ENCODE measurements around the gene CLEC14A.

Gene CLEC14A

DNA sequence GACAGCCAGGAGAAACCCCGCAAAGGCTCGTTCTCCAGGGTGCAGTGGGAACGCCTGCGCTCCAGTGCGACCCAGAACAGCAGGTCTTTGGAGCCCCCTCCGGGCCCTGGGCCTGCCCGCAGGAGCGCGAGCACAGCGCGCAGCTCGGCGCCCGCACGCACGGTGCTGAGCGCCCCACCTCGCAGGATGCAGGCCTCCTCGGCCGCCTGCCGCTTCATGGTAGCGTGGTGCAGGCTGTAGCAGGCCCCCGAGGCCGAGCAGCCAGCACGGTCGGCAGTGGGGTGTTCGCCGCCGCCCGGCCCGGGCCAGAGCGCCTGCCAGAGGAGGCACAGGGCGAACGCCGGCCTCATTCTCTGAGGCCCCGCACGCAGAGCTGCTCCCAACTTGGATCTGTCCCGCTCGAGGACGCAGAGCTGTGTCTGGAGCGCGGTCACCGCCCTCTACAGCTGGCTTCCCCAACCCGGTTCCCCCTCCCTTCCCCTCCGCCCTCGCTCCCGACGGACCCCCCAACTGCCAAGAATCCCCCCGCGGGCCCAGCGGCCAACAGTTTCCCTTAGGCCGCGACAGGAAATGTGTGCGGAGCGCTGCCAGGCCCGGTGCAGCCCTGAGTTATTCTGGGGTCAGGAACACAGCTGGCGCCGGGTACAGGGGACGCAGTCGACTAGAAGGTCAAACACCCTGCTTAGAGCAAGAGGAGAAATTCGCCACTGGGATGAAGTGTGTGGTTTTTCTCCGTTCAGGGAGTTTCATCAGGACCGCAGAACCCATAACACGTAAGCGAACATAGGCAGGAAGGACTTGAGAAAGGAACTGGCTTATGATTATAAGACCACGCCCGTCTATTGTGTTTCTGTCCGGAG lies at the start of gene CLEC14A:
Gene CLEC14A, minus strand, starts transcription at position 421 of the 860 bp plus-strand sequence. Its CDS starts 71 bp downstream, at position 350.
- DNase-seq, result no peak

DNA sequence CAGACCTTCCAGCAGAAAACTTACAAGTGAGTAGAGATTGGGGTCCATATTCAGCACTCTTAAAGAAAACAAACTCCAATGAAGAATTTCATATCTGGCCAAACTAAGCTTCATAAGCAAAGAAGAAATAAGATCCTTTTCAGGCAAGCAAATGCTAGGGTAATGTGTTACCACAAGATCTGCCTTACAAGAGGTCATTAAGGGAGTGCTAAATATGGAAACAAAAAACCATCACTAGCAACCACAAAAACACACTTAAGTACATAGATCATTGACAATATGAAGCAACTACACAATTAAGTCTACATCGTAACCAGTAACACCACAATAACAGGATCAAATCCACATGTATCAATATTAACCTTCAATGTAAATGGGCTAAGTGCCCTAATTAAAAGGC lies 47.1 kb upstream of the CLEC14A start:
- DNase-seq, result no peak

DNA sequence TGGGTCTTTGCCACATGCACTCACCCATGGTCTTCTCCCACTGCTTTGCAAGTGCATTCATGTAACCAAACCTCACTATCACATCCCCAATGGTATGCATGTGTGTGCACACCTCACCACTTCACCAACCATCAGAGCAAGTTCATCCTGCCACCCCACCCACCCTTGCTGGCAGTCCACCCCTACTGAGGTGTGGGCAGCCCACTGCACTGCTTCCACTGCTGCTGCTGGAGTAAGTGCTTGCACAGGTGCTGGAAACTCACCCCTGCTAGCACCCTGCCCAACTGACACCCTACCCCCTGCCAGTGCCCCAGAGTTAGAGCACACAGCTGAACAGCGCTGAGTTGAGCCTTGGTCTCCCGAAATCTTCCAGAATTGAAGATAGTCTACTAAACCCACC lies 46.1 kb upstream of the CLEC14A start:
- DNase-seq, result no peak

GRCh38 chr14:38297681-38298080 lies 41.8 kb upstream of the CLEC14A start:
- no peak for DNase-seq

DNA sequence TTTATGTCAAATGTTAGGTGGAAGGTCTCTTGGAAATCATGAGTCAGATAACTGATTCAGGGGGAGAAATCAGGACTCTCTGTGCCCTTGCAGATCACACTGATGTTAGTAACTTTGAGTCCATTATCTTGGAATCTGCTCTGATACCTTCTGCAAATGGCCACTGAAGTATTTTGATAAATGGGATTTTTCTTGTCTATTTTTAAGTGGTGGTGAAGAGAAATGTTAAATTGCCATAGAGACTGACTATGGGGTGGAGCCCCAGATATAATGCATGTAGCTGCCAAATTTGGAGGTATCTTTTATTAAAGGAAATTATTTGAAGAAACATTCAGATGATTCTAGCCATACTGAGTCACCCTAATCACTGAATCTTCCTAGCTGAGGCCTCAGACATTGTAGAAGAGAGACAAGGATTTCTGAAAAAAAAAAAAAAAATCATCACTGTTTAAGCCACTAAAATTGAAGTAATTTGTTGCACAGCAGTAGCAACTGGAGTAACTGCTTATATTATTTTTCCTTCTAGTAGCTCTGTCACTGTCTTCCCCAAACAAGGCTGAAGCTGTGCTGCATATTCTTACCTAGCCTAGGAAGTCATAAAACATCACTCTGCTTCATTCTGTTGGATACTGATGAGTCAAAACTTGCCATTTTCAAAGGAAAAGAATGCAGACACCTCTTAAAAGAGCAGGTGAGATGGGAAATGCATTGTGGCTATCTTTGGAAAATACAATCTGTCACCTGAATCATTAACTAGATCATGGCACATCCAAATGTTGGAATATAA lies 36.0 kb upstream of the CLEC14A start:
- DNase-seq, result no peak

GRCh38 chr14:38290601-38291188 lies 34.8 kb upstream of the CLEC14A start:
- DNase-seq, result no peak

- DNase-seq, result no peak
Measured at GRCh38 chr14:38286452-38286851, 30.6 kb upstream of the CLEC14A start.

DNA sequence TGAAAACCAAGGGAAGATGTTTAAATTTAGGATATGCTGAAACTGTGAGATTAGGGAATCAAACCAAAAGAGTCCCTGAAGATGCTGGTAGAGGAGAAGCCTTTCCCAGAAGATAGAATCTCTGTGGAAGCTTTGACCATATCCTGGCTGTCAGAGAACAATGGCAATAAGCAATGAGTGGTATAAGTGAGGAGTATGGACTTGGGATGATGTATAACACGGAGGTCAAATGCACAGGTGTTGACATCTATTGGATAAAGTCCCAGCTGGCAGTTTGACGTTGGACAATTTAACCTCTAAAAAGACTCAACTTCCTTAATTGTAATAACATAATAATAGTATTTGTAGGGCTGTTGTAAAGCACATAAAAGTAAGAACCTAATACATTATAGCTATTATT lies 30.1 kb upstream of the CLEC14A start:
- no peak for DNase-seq

DNA sequence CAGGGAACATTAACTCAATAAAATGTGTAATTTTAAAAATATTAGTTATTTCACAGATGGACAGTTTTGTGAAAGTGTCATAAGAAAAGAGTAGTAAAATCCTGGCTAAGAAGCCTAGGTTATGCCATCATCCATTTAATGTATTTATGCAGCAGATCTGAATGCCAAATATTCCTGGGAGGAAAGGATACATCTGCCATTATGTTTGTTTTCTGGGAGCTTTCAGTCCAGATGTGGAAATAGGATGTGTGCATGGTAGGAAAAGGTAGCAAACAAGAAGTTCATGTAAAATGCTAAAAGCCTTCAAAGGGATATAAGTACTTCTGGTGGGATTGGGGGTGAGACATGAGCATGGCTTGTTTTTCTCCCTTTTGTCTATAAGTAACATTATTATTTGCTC lies 27.0 kb upstream of the CLEC14A start:
- DNase-seq, result no peak

- no peak for DNase-seq
Measured at GRCh38 chr14:38280081-38280480, 24.2 kb upstream of the CLEC14A start.

- no peak for DNase-seq
Measured at GRCh38 chr14:38279572-38279971, 23.7 kb upstream of the CLEC14A start.

DNA sequence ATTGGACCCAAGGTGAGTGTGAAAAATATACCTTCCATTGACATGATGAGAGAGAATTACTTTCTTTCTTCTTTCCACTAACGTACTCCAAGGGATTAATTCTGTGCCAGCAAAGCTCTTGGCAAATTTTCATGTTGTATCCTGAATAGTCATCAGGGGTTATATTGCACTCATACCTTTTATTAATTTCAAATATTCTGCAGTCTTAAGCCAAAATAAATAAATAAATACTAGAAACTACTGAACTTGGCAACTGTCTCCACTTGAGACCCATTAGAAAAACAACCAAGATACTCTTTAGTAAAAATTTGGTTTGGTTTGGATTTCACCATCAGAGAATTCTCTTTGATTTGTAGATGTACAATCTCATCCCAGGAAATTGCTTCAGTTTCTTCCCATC lies 22.1 kb upstream of the CLEC14A start:
- no peak for DNase-seq

GRCh38 chr14:38262844-38263243 lies 7.0 kb upstream of the CLEC14A start:
- DNase-seq, result no peak

DNA sequence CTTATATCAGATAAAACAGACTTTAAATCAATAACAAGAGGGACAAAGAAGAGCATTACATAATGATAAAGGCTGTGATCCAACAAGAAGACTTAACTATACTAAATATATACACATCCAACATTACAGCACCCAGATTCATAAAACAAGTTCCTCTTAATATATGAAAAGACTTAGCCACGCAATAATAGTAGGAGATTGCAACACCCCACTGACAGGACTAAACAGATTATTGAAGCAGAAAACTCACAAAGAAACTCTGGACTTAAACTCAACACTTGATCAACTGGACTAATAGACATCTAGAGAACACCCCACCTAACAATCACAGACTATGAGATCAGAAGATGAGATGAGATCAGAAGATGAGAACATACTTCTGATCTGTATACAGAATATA lies 5.7 kb upstream of the CLEC14A start:
- DNase-seq, result no peak

DNA sequence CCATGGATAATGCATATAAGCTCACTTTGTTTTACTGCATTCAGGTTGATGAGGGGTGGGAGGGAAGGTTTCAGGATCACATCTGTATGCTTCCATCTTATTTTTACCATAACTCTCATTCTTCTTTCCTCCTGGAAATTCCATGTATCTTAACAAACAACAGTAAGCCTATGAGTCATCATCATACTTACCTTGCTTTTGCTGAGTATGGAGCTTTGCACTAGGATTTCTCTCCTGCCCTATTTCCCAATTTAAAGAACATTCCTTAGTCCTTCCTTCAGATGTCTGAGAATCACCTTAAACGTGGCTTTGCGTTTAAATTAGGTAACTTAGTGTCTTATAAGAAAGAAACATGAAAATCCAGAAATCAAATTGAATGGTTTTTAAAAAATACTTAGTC lies 1.6 kb upstream of the CLEC14A start:
- no peak for DNase-seq

- DNase-seq, result no peak
Measured at GRCh38 chr14:38256533-38256840, 594 bp upstream of the CLEC14A start.

DNA sequence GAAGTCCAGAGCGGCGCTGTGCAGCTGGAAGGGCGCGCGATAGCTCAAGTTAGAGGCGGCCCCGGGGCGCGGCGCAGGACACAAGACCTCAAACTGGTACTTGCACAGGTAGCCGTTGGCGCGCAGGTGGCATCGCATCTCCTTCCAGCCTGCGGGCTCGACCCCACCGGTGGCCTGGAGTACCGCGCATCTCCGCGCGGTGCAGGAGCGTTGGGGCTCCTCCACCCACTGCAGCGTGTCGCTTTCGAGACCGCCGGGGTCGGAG lies 553 bp downstream of the CLEC14A start:
- DNase-seq, result no peak

GRCh38 chr14:38254571-38255407 lies 1.1 kb downstream of the CLEC14A start:
- DNase-seq, result no peak

GRCh38 chr14:38253676-38254075 lies 2.2 kb downstream of the CLEC14A start:
- no peak for DNase-seq

DNA sequence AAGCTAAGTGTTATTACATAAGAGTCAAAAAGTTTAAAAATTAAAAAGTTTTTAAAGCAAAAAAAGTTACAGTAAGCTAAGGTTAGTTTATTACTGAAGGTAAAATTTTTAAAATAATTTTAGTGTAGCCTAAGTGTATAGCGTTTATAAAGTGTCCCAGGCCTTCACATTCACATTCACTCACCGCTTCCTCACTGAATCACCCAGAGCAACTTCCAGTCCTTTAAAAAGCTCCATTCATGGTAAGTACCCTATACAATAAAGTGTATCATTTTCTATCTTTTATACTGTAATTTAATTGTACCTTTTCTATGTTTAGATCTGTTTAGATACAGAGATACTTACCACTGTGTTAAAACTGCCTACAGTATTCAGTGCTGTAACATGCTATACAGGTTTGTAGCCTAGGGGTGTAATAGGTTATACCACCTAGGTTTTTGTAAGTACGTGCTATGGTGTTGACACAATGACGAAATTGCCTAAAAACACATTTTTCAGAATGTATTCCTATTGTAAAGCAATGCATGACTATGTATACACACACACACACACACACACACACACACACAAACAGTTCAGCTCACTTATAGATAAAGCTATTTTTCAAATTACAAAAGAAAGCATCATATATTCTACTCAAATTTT lies 3.7 kb downstream of the CLEC14A start:
- DNase-seq, result no peak

- no peak for DNase-seq
Measured at GRCh38 chr14:38250331-38250730, 5.6 kb downstream of the CLEC14A start.

- no peak for DNase-seq
Measured at GRCh38 chr14:38248321-38249028, 7.4 kb downstream of the CLEC14A start.
